NCI-H2196 treated with DMSO at 0.1 percent for 48 hours (cell line): Measurements from ENCODE around the gene LY6G5C.

Experiments used
- DNase-seq: peaks from one replicate; lab custom pipeline; 2025; ENCODE audit not compliant: unreplicated experiment; lab: John Stamatoyannopoulos, UW

Gene LY6G5C

DNA sequence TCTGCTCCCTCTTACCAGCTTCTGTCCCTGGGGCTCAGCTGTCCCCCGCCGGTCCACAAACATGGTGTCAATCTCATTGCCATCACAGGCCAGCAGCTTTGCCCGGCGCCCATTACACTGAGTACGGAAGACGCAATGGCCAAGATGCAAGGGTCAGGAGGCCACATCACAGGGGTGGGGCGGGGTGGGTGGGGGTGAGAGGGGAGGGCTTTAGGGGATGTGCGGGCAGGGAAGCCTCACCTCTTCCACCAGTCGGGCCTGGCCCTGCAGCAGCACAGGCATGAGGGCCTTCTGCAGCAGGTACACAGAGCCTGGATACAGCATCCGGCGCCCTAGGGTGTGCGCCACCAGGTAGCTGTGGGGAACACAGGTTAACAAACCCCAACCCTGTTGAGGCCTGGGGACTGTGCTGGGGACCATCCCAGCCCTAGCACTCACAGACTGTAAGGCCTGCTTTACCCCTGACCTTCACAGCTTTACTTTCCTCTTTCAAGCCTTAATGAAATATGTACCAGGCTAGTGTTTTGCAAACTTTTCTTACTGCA is 10.8 kb upstream of the LY6G5C start:
- DNase-seq: no peak

DNA sequence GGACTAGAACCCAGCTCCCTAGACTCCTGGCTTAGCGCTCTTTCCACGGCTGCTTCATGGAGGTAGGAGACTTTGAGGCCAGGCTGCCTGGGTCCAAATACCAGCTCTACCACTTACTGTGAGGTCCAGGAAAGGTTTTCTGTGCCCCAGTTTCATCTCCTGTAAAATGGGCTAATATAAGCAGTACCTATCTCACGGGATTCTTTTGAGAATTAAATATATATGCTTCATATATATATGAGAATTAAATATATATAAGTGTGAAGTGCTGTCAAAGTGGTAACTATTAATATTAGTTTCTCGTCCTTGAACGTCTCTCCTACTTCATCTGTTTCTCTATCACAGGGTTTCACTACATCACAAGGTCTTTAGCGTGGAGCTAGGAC is 10.2 kb upstream of the LY6G5C start:
- DNase-seq: no peak

DNA sequence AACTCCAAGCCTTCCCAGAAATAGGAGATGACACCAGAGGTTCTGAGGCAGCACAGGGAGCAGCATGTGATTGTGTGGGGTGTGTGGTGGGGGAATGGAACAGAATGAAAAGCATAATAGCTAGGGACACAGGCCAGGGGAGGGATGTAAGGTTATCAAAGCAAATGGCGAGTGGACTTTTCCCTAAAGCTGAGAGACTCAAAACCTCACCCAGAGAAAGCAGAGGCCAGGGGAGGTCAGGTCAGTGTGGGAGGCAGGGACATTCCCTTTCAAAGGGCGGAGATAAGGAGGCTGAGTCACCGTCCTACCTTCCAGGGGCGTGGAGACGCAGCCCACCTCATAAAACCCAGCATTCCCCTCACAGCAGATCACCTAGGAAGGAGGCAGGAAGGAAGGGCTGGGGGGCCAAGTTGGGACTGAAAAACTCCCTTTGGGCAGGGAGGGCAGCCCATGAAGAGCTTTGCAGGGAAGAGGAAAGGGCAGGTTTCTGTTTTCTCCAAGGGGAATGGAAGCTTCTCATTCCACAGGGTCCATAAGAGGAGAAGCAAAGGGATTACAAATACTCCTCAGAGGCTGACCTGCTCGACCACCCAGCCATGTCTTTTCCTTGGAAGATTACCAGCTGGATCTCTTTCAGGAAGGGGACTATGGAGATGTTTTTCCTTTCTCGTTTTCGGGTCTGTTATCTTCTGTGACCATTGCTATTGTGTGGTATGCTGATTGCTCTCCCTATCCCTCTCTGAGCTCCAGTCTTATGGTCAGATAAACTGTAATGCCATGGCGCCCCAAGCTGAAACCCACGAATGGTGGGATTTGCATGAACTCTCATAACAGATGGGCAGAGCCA is 9.6 kb upstream of the LY6G5C start:
- DNase-seq: no peak

DNA sequence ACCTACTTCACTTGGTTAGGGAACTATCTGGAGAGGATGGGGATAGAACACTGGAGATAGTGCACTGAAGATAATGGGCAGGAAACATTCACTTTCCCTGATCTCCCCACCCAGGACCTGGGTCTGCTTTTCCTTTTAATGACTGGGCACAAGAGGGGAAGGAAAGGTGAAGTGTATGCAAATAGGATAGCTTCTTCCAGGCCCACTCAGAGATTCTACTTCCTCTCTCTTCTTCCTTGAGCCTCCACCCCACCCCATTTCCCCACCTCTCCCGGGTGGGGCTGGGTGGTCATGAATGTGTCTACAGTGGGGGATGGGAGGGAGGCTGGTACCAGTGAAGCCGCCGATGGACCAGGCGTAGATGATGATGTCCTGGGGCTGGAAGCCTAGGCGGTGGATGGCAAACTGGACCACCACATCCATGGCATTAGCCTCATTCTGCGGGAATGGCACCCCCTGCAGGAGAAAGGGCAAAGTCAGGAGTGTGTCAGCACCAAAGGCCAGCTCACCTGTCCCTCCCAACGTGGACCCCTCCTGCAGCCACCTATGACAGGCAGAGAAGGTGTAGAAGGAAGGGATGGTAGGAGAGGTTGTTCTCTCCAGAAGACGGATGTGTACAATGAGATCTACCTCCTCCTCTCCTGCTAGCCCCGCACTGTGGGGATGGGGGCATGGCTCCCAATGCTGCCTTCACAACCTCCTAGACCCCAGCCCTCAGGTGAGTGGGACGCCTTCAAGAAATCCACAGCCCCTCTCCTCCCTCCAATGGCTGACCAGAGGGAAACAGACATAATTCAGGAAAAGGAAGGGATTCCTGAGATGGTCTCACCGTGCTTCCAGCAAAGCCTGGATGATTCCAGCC is 8.6 kb upstream of the LY6G5C start:
- DNase-seq: no peak

DNA sequence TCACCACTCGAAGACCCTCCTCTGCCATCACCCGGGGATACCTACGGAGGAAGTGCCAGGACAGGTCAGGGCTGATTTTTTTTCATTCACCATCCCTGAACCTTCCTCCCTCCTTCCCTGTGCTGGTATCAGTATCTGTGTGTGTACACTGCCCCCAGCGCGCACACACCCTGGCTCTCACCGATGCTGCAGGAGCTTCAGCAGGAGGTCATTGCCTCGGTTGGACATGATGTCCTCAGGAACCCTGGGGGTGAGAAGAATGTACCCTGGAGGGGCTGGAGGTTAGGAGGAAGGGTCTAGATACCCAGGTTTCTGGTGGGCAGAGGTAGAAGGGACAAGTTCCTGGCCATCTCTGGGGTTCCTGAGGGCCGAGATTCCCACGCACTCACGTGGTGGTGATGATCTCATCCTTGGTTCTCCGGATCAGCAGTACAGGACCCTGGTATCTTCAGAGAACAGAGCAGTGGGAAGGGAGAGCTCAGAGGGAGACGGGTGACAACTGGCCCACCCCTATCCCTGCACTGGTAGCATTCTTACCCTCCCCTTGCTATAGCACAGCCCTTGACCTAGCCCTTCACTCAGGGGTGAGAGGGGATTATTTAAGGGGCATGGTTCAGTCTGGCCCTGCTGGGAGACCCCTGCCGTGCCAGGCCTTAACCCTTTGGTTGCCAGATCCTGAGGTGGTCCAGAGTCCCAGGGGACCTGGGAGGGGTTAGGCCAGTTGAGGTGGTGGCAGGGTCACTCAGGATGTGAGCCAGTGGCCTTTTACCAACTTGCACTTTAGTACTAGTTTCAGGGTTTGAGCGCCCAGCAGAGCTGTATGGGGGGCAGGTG is 7.2 kb upstream of the LY6G5C start:
- no peak for DNase-seq

DNA sequence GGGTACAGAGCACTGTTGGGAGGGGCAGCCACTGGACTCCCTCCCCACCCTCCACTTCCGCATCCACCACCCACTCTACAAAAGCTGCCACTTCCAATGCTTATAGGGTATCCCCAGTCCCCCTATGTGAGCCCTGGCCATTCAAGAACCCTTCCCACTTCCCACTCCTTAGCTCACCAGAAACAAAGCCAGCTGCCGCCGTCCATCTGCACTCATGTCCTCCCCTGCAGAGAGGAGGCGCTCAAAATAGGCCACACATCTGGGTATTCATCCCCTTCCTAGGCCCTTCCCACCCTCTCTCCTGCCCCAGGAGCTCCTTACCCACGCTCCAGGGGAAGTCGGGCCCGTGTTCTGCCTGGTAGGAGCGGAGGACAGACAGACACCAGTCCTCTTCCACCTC is 6.5 kb upstream of the LY6G5C start:
- no peak for DNase-seq

DNA sequence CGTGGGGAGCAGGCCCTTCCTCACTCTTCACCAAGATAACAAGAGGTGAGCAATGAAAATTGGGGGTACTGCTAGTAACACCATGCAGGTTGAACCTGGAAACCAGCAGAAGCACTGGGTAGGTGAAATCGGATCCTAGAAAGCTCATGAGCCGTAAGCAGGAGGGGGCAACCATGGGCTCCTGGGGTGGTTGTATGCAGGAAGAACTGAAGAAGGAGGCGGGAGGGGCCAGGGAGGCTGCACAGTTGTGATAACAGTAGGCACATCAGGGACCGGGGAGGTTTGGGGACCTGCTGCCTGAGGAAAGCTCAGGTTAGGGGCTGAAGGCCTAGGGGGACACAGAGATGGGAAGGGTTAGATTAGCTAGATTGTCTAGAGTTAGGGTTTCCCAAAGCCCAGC is 5.6 kb upstream of the LY6G5C start:
- no peak for DNase-seq

DNA sequence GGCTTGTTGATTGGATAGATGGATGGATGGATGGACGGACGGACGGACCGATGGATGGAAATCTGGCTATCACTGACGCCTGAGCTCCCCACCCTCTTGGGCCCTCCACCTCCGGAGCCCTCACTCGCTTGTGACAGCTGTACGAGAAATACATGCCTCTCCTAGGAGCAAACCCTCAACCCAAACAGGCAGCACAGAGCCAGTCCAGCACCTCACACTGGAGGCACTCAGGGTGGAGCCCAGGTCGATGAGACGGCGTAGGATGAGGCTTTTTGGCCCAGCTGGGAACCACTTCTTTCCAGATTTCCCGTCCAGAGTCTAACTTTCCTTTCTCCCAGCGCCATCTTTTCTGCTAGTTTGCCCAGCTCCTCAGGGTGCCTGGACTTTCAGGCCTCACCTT is 2.7 kb upstream of the LY6G5C start:
- no peak for DNase-seq

DNA sequence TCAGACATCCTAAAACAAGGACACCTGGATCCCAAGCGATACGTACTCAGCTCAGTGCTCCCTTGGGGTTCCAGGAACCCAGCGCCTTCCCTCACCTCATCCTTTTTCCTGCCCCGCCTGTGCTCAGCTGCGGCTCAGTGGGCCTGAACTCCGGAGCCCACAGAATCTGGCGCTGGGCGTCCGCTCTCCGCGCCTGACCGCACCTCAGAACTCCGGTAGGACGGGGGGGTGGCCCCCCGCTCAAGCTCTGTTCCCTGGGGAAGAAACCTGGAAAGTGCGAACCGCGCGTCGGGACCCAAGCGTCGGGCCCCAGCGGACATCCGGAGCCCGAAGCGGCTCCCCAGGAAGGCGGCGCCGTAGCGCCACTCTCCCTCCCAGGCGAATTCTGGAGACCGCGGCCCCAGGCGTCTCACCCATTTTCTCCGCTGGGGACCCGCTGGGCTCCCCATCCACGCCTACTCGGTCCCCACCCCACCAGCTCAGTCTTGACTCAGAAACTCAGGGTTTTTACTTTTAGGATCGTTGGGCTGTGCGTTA is 336 bp upstream of the LY6G5C start:
- no peak for DNase-seq

DNA sequence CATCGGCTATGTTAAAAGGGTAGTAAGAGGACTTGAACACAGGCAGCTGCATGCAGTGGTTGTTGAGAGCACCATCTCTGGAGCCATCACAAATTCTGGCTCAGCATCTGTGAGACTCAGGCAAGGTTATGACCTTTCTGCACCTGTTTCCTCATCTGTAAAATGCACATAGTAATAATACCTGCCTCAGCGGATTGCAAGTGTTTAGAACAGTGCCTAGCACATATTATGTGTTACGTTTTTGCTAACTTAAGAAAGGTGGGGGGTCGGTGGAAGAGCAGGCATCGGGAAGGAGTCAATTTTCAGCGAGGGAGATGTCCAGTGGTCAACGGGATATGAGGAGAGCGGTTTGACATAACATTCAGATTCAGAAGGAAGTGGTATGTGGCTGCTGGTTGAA is 2.9 kb downstream of the LY6G5C start:
- no peak for DNase-seq

DNA sequence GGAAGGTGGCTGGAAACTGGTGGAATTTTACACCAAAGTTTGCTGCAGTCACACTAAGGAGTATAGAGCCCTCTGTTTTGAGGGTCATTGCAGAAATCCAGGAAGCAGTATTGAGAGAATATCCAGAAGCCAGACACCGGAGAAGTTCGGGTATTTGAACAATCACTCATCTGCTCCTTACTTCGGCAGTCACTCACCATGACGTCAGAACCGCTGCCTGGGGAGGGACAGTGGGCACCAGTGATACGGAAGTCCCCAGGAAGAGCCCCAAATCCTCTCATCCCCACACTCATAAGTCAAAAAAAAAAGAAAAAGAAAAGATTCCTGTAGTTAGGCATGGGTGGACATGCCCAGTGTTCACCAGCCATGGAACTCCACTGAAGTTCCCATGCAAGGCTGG is 4.0 kb downstream of the LY6G5C start:
- no peak for DNase-seq

DNA sequence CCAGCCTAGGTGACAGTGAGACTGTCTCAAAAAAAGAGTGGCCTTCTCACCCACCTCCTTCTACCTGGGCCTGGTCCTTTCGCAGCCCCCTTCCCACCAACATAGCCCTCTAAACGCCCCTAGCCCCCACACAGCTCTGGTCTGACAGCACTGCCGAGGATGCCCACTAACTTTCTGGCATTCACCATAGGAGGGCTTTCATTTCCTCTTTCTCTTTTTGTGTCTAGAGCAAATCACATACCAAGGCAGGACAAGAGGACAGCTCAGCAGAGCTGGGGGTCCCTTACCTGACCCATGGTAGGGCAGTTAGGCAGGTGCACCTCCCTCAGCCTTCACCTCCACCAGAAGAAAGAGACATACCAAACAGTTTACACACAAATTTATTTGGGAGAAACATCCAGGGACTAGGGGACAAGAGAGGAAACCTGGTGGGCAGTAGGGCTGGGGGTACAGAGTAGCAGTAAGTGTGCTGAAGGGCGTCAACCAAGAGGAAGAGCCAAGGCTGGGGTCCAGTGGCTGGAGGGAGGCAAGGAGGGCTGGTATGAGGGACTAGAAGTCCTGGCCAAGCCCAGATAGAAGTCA is 4.5 kb downstream of the LY6G5C start:
- DNase-seq: no peak

DNA sequence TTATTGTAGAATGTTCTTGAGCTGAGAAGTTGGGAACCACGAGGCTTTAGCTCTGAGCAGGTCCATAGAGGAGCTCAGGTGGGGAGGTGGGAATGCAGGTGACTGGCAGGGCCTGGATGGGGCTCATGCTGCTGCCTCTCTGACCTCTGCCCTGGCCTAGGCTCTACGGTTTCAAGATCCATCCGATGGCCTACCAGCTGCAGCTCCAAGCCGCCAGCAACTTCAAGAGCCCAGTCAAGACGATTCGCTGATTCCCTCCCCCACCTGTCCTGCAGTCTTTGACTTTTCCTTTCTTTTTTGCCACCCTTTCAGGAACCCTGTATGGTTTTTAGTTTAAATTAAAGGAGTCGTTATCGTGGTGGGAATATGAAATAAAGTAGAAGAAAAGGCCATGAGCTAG is 11.2 kb downstream of the LY6G5C start, which contains the start of gene LY6G5B:
Gene LY6G5B, plus strand, starts transcription at position 301 of the 400 bp plus-strand sequence. CDS start 975 bp downstream, outside the sequence.
- no peak for DNase-seq

DNA sequence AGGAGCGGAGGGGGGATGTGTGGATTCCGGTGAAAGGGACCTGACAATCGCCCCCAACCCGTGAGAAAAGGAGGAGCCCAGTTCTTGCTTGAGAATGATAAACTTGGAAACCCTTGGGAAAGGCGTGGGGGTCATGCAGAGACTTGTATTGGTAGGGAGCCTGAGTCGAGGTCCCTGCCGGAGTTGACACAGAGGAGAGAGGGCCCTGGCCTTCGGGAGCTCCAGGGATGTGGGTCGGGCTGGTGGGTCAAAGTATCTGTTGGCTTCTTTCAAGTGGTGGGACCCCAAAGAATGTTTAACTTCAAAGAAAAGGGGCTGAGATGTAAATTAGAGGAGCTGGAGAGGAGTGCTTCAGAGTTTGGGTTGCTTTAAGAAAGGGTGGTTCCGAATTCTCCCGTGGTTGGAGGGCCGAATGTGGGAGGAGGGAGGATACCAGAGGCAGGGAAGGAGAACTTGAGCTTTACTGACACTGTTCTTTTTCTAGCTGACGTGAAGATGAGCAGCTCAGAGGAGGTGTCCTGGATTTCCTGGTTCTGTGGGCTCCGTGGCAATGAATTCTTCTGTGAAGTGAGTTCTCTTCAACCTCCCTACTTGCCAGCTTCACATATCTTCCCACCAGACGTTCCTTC is 14.4 kb downstream of the LY6G5C start:
- no peak for DNase-seq

DNA sequence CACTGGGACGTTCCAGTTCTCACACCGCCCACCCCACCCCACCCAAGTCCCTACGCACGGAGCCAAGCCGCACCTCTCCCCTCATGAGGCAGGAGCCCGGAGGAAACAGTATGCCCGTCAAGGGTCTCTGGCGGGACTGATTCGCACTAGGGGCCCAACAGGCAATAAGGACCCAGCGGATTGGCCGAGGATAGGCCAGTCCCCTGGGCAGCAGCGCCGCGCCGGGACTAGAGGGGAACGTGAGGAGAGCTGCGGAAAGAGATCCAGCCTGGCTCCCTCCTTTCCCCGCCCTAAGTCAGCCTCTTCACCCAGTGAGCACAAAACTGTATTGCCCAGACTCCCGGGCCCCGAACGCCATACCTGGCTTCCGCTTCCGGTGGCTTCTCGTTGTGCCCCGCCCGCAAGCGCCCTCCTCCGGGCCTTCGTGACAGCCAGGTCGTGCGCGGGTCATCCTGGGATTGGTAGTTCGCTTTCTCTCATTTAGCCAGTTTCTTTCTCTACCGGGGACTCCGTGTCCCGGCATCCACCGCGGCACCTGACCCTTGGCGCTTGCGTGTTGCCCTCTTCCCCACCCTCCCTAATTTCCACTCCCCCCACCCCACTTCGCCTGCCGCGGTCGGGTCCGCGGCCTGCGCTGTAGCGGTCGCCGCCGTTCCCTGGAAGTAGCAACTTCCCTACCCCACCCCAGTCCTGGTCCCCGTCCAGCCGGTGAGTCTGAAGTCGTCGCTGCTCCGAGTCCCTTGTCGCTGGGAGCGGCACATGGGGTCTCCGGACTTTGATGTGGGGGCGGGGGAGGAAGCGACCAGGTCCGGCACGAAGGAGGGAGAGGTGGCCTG is 15.1 kb downstream of the LY6G5C start, which contains the start of gene CSNK2B:
Gene CSNK2B, plus strand, starts transcription at position 580 of the 836 bp plus-strand sequence. CDS start 752 bp downstream, outside the sequence.
- peak; percentile 97 for DNase-seq

DNA sequence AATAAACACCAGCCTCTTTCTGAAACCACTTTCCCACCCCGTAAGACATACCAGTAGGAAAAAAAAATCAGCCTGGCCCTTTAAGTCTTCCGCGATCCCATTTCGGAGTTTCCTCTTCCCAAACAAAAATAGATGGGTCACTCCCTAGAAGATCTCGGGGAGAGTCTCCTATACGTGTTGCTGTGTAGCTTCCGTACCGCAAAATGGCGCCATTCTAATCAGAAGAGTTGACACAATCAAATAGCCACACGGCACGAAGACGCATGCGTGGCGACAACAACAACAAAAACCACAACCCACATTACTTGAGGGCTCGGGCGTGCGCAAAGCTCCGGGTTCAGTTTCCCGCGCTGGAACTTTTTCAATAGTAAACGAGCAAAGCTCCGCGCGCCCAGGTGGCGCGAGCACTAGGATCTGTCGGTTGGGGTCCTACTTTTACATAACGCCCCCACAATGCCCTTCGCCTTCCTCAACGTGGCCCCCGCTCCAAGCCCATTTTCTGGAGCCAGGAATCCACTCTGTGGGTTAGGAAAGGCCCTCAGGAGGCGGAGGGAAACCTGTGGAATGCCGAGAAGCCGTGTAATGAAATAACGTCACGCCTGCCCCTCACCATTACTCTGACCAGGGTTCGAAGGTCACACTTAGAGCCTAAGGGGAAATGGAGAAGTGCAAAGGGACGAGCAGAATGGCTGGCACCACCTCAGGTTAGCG is 15.9 kb downstream of the LY6G5C start, which contains the start of gene GPANK1:
Gene GPANK1, minus strand, starts transcription at position 208 of the 711 bp plus-strand sequence. CDS start 519 bp downstream, outside the sequence.
- DNase-seq: peak; percentile 89

DNA sequence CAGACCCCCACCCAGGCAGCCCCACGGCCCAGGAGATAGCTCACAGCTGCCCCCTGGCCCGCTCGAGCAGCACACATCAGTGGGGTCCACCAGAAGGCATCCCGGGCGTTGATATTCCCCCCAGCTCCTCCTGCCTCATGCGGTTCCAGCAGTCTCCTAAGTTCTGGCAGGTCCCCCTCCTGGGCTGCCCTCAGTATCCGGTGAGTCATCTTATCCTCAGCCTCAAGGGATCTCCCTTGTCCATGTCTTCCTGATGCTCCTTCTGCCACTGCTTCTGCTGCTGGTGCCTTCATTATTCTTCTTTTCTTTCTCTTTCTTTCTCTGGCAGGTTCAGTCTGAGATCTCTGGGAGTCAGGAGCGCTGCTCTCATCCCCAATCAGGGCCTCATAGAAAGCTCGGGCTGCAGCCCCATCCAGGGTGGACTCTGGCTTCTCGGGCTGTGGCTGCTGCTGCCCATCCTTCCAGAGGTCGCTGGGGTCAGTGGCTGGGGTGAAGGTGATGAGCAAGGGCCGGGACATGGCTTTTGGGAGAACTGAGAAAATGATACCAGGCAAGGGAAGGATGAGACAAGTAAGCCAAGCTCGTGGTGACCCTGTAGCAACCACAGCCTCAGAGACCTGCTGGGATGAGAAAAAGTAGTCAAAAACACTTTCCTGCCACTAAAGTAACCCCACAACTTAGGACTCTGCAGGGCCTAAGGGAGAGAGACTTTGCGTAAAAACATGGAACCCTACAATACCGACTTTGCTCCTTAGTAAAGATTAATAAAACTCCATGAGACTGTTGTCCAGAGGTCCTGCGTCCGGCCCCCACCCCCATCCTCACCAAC is 16.7 kb downstream of the LY6G5C start:
- no peak for DNase-seq
